IMR-90 (cell line): ENCODE measurements around the gene ADAMTS17. TPM values are rescaled to one million over a fixed set of nuclear protein-coding genes. Genes with fewer than 3 reads are reported as not detected.

ENCODE experiments used
- ATAC-seq: fragments of 200-7000 bp; cut with Tn5 transposase; 2 replicates; pipeline ENCODE4 v1.9.1; 2020; ENCODE audit warnings: low read depth, mild to moderate bottlenecking, moderate library complexity
- BruUV-seq: library from RNA; stranded (reverse); fragments of 400-500 nt; replicated peaks from 2 replicates; lab custom pipeline; 2021; lab: Mats Ljungman, UMichigan
- CTCF ChIA-PET: fragments of 300-600 bp; formaldehyde crosslinking; extraction: SDS; loops from one replicate; lab custom pipeline; 2021; ENCODE audit warnings: antibody characterized with exemption; lab: Yijun Ruan, JAX
- POLR2A ChIA-PET: fragments of 300-600 bp; sonication (Branson Sonifier 250); formaldehyde crosslinking; loops from one replicate; lab custom pipeline; 2022; ENCODE audit warnings: antibody characterized with exemption; ENCODE audit not compliant: unreplicated experiment; lab: Charles Lee
- DNase-seq: peaks from one replicate; pipeline ENCODE4 v3.0.0; 2013
- H2AFZ ChIP-seq: replicated peaks from 2 replicates; pipeline ENCODE3; 2013; ENCODE audit warnings: low read length, mild to moderate bottlenecking; ENCODE audit not compliant: poor library complexity
- H2AK5ac ChIP-seq: 2 replicates; pipeline ENCODE4 v1.6.1; 2013; ENCODE audit warnings: low read depth, low read length, inconsistent platforms
- H2AK9ac ChIP-seq: replicated peaks from 2 replicates; pipeline ENCODE3; 2013; ENCODE audit warnings: mild to moderate bottlenecking, low read depth, low read length, moderate library complexity; ENCODE audit not compliant: poor library complexity
- H2BK120ac ChIP-seq: 2 replicates; pipeline ENCODE4 v1.6.1; 2013; ENCODE audit warnings: low read depth, low read length, inconsistent platforms
- H2BK15ac ChIP-seq: 3 replicates; pipeline ENCODE4 v1.6.1; 2013; ENCODE audit warnings: low read depth, low read length, inconsistent platforms
- H2BK20ac ChIP-seq: 2 replicates; pipeline ENCODE4 v1.6.1; 2013; ENCODE audit warnings: low read depth, mild to moderate bottlenecking, inconsistent platforms, low read length, moderate library complexity
- H2BK5ac ChIP-seq: 2 replicates; pipeline ENCODE4 v1.6.1; 2013; ENCODE audit warnings: mild to moderate bottlenecking, low read depth, low read length, inconsistent platforms; ENCODE audit not compliant: poor library complexity, severe bottlenecking
- H3K14ac ChIP-seq: replicated peaks from 2 replicates; pipeline ENCODE4 v1.6.1; 2013; ENCODE audit warnings: low read depth, low read length, inconsistent platforms
- H3K18ac ChIP-seq: 2 replicates; pipeline ENCODE4 v1.6.1; 2013; ENCODE audit warnings: low read depth, low read length, control low read depth
- H3K23ac ChIP-seq: 2 replicates; pipeline ENCODE4 v1.6.1; 2013; ENCODE audit warnings: low read depth, low read length, inconsistent platforms
- H3K27ac ChIP-seq: 2 replicates; pipeline ENCODE4 v1.5.1; 2013; ENCODE audit warnings: mild to moderate bottlenecking, control low read depth, low read length; ENCODE audit not compliant: insufficient read depth
- H3K27me3 ChIP-seq: 2 replicates; pipeline ENCODE4 v1.6.1; 2013; ENCODE audit warnings: low read length; ENCODE audit not compliant: control insufficient read depth, insufficient read depth
- H3K36me3 ChIP-seq: 2 replicates; pipeline ENCODE4 v1.6.1; 2013; ENCODE audit warnings: low read length, mixed read lengths; ENCODE audit not compliant: control insufficient read depth, insufficient read depth
- H3K4ac ChIP-seq: 2 replicates; pipeline ENCODE4 v1.6.1; 2013; ENCODE audit warnings: low read depth, low read length, inconsistent platforms
- H3K4me1 ChIP-seq: 2 replicates; pipeline ENCODE4 v1.6.1; 2013; ENCODE audit warnings: low read length, mixed read lengths; ENCODE audit not compliant: control insufficient read depth, insufficient read depth
- H3K4me2 ChIP-seq: 2 replicates; pipeline ENCODE4 v1.6.1; 2013; ENCODE audit warnings: low read depth, mild to moderate bottlenecking, control low read depth, low read length, moderate library complexity
- H3K4me3 ChIP-seq: 2 replicates; pipeline ENCODE4 v1.5.1; 2013; ENCODE audit warnings: low read depth, mild to moderate bottlenecking, control low read depth, low read length, moderate library complexity; ENCODE audit not compliant: insufficient read depth
- H3K56ac ChIP-seq: 2 replicates; pipeline ENCODE4 v1.6.1; 2013; ENCODE audit warnings: low read length, inconsistent platforms; ENCODE audit not compliant: insufficient read depth; ENCODE audit errors: extremely low read depth
- H3K79me1 ChIP-seq, 2 experiments: 2 replicates each; pipeline ENCODE4 v1.6.1; 2013; ENCODE audit warnings: low read length in 2 of 2, inconsistent platforms in 1 of 2, low read depth in 1 of 2
- H3K9ac ChIP-seq: 2 replicates; pipeline ENCODE4 v1.6.1; 2013; ENCODE audit warnings: low read depth, low read length, control low read depth
- H3K9me1 ChIP-seq: 2 replicates; pipeline ENCODE4 v1.6.1; 2013; ENCODE audit warnings: low read length, inconsistent platforms; ENCODE audit not compliant: insufficient read depth
- H3K9me3 ChIP-seq: 2 replicates; pipeline ENCODE4 v1.6.1; 2013; ENCODE audit warnings: low read length; ENCODE audit not compliant: control insufficient read depth, insufficient read depth
- H4K20me1 ChIP-seq: 2 replicates; pipeline ENCODE4 v1.6.1; 2013; ENCODE audit warnings: low read length, inconsistent platforms; ENCODE audit not compliant: insufficient read depth
- H4K5ac ChIP-seq: 2 replicates; pipeline ENCODE4 v1.6.1; 2013; ENCODE audit warnings: mild to moderate bottlenecking, low read depth, low read length, control low read depth
- H4K8ac ChIP-seq, 2 experiments: 2 replicates each; pipeline ENCODE4 v1.6.1; 2013; ENCODE audit warnings: low read depth in 2 of 2, low read length in 2 of 2, control low read depth in 1 of 2, inconsistent platforms in 1 of 2
- H4K91ac ChIP-seq: 2 replicates; pipeline ENCODE4 v1.6.1; 2013; ENCODE audit warnings: low read depth, low read length, inconsistent platforms; ENCODE audit not compliant: insufficient read depth
- BHLHE40 ChIP-seq: fragments of 150-350 bp; IDR thresholded peaks from 2 replicates; pipeline ENCODE4 v1.6.1; 2016; ENCODE audit warnings: mild to moderate bottlenecking, low read depth, low read length
- CHD1 ChIP-seq: IDR thresholded peaks from 2 replicates; pipeline ENCODE4 v1.6.1; 2012; ENCODE audit warnings: low read depth, low read length, improper control_type of control experiment
- FOS ChIP-seq: fragments of 150-350 bp; IDR thresholded peaks from 2 replicates; pipeline ENCODE4 v1.6.1; 2016; ENCODE audit warnings: low read depth, low read length
- MAFK ChIP-seq: IDR thresholded peaks from 2 replicates; pipeline ENCODE4 v1.6.1; 2012; ENCODE audit warnings: low read depth, low read length, improper control_type of control experiment
- MAZ ChIP-seq: IDR thresholded peaks from 2 replicates; pipeline ENCODE4 v1.6.1; 2012; ENCODE audit warnings: low read depth, mild to moderate bottlenecking, low read length, improper control_type of control experiment, moderate library complexity, borderline replicate concordance
- MXI1 ChIP-seq: IDR thresholded peaks from 2 replicates; pipeline ENCODE4 v1.6.1; 2012; ENCODE audit warnings: low read depth, mild to moderate bottlenecking, low read length, moderate library complexity, borderline replicate concordance
- NFE2L2 ChIP-seq: fragments of 150-350 bp; IDR thresholded peaks from 2 replicates; pipeline ENCODE4 v1.6.1; 2016; ENCODE audit warnings: low read depth, mild to moderate bottlenecking, low read length
- POLR2A ChIP-seq: IDR thresholded peaks from 2 replicates; pipeline ENCODE4 v1.6.1; 2012; ENCODE audit warnings: mild to moderate bottlenecking, low read depth, low read length
- RAD21 ChIP-seq: IDR thresholded peaks from 2 replicates; pipeline ENCODE4 v1.6.1; 2012; ENCODE audit warnings: low read length, improper control_type of control experiment
- RFX5 ChIP-seq: IDR thresholded peaks from 2 replicates; pipeline ENCODE4 v1.8.0; 2012; ENCODE audit warnings: low read depth, mild to moderate bottlenecking, low read length, moderate library complexity
- SMC3 ChIP-seq: fragments of 150-350 bp; IDR thresholded peaks from 2 replicates; pipeline ENCODE4 v1.6.1; 2016; ENCODE audit warnings: low read depth, mild to moderate bottlenecking, antibody characterized with exemption, low read length, moderate library complexity
- WGBS, 2 experiments: methylation state at CpG; one replicate each; pipeline versions ENCODE4 v1.1.5 to v1.1.7; 2013; ENCODE audit warnings: missing lambda C conversion rate in 2 of 2; ENCODE audit not compliant: insufficient read length in 1 of 2; ENCODE audit errors: extremely low coverage in 2 of 2; 5-methylcytosine and 5-hydroxymethylcytosine counted together
- dilution Hi-C: fragments of 300-500 bp; cut with HindIII; formaldehyde crosslinking; loops from one replicate; pipeline ENCODE4 v1.14.3; 2018; ENCODE audit warnings: low sequenced_read_pairs; ENCODE audit not compliant: unreplicated experiment
- in situ Hi-C: fragments of 300-500 bp; cut with MboI; formaldehyde crosslinking; loops from 3 replicates; pipeline ENCODE4 v1.14.3; 2019; ENCODE audit warnings: low sequenced_read_pairs, inconsistent platforms, mixed read lengths
- intact Hi-C: fragments of 100-400 bp; cut with micrococcal nuclease; formaldehyde crosslinking; loops from 2 replicates; pipeline ENCODE4 v1.10.0; 2022
- polyA plus RNA-seq, 3 experiments: library from polyadenylated mRNA; depleted of rRNA; stranded (reverse); fragments of >200 nt; gene quantifications; 2 replicates each; pipeline ENCODE4 v1.2.3, GENCODE V29; 2012; ENCODE audit warnings: low replicate concordance in 1 of 3
- total RNA-seq: library from RNA; depleted of rRNA; stranded (reverse); fragments of >200 nt; gene quantifications from 2 replicates; pipeline ENCODE4 v1.2.3, GENCODE V29; 2012
- TF ChIP-seq, protein P1 (sequence below): fragments of 150-350 bp; IDR thresholded peaks from 2 replicates; pipeline ENCODE4 v1.6.1; 2017; ENCODE audit warnings: mild to moderate bottlenecking, antibody characterized with exemption, low read length, low read depth
- TF ChIP-seq, protein P2 (sequence below): conservative IDR thresholded peaks from 2 replicates; pipeline ENCODE4 v1.5.1; 2012; ENCODE audit warnings: mild to moderate bottlenecking, low read depth, low read length, improper control_type of control experiment
- TF ChIP-seq, protein P3 (sequence below): fragments of 150-350 bp; IDR thresholded peaks from 2 replicates; pipeline ENCODE4 v1.6.1; 2016; ENCODE audit warnings: low read depth, mild to moderate bottlenecking, low read length, moderate library complexity, borderline replicate concordance

ADAMTS17 gene
- total and polyA plus RNA-seq, 2 of the 4 experiments (the other 2 are of a cell fraction): 0.03 TPM; not detected in 1

DNA sequence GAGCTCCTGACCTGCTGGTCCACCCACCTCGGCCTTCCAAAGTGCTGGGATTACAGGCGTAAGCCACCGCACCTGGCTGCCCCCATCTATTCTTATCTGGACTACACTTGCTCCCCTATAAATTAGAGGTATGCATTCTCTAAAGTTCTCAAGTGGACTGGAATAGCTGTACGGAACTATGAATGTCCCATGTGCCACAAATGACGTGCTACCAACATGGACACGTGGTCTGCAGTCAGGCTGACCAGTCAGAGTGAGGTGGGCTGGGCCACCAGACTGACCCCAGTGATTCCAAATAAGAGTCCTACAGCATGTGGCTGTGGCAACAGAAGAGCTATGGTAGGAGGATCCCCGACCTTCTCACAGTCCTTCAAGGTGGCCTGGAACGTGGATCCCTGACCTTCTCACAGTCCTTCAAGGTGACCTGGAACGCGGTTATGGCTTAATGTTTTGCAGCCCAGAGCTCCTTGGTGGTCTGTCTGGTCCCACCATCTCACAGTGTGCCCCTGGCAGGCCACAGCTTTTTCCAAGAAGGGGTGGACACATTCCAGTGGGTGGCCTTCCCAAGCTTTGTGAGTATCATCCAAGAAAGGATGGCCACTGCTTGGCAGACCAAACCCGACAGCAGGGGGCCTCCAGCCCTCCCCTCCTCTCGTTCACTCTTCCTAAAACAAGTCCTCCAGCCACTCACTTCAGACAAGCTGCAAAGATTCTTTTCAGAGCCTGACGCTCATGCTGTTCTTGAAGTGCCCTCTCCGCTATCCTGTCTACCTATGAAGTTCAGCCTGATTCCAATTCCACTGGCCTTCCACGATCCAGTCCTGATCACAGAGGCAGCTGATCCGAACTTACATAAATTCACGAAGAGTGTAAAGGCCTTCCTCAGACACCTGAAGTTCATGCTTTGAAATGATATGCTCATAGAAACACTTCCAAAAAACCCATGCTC lies 4.4 kb downstream of the ADAMTS17 start:
- POLR2A ChIA-PET: no interaction called here
- no peaks in the 10 kb centered on the region for H4K20me1 ChIP-seq
- no peak overlapping the region for H2AK9ac ChIP-seq
- H3K14ac ChIP-seq: no peak overlapping the region
- WGBS, 2 experiments: 68% methylated on average over 6 of the region's 17 CpGs; no CpG with 5 or more reads in 1 of the 2 experiments
- H2BK20ac ChIP-seq: no peak overlapping the region
- no peak overlapping the region for H2BK120ac ChIP-seq
- no peak overlapping the region for H3K9ac ChIP-seq
- H3K27me3 ChIP-seq: peaks cover 5% of the 10 kb centered on the region
- H3K4ac ChIP-seq: no peak overlapping the region
- no peak overlapping the region for H2BK15ac ChIP-seq
- in situ Hi-C loops (no loop called here), intact Hi-C loops (no loop called here), dilution Hi-C loops (no loop called here)
- no peak overlapping the region for H2AK5ac ChIP-seq
- H3K27ac ChIP-seq: no peak overlapping the region
- no peak overlapping the region for H3K18ac ChIP-seq
- H3K4me3 ChIP-seq: no peak overlapping the region
- no peaks in the 10 kb centered on the region for H3K79me1 ChIP-seq
- no peak overlapping the region for H3K56ac ChIP-seq
- H2BK5ac ChIP-seq: no peak overlapping the region
- no peak overlapping the region for H4K5ac ChIP-seq
- CTCF ChIA-PET: no interaction called here
- no peak overlapping the region for H4K8ac ChIP-seq
- no TSS peak for BruUV-seq
- no peak overlapping the region for H3K4me2 ChIP-seq
- ATAC-seq: no peak
- H3K9me1 ChIP-seq: no peaks in the 10 kb centered on the region
- H4K91ac ChIP-seq: no peak overlapping the region
- H3K36me3 ChIP-seq: no peaks in the 10 kb centered on the region
- H3K23ac ChIP-seq: no peak overlapping the region
- H3K9me3 ChIP-seq: peaks cover 3% of the 10 kb centered on the region; the same call in 1 of the 2 replicates
- H2AFZ ChIP-seq: no peak overlapping the region
- no peaks in the 10 kb centered on the region for H3K4me1 ChIP-seq
- DNase-seq: no peak
- TF ChIP-seq CHD1 (no peak), NFE2L2 (no peak), POLR2A (no peak), BHLHE40 (no peak), RAD21 (no peak), MAFK (no peak), MXI1 (no peak), RFX5 (no peak), FOS (no peak), MAZ (no peak), SMC3 (no peak)
- TF ChIP-seq, protein P1, sequence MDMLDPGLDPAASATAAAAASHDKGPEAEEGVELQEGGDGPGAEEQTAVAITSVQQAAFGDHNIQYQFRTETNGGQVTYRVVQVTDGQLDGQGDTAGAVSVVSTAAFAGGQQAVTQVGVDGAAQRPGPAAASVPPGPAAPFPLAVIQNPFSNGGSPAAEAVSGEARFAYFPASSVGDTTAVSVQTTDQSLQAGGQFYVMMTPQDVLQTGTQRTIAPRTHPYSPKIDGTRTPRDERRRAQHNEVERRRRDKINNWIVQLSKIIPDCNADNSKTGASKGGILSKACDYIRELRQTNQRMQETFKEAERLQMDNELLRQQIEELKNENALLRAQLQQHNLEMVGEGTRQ: no peak
- TF ChIP-seq, protein P2, sequence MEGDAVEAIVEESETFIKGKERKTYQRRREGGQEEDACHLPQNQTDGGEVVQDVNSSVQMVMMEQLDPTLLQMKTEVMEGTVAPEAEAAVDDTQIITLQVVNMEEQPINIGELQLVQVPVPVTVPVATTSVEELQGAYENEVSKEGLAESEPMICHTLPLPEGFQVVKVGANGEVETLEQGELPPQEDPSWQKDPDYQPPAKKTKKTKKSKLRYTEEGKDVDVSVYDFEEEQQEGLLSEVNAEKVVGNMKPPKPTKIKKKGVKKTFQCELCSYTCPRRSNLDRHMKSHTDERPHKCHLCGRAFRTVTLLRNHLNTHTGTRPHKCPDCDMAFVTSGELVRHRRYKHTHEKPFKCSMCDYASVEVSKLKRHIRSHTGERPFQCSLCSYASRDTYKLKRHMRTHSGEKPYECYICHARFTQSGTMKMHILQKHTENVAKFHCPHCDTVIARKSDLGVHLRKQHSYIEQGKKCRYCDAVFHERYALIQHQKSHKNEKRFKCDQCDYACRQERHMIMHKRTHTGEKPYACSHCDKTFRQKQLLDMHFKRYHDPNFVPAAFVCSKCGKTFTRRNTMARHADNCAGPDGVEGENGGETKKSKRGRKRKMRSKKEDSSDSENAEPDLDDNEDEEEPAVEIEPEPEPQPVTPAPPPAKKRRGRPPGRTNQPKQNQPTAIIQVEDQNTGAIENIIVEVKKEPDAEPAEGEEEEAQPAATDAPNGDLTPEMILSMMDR: no peak
- TF ChIP-seq, protein P3, sequence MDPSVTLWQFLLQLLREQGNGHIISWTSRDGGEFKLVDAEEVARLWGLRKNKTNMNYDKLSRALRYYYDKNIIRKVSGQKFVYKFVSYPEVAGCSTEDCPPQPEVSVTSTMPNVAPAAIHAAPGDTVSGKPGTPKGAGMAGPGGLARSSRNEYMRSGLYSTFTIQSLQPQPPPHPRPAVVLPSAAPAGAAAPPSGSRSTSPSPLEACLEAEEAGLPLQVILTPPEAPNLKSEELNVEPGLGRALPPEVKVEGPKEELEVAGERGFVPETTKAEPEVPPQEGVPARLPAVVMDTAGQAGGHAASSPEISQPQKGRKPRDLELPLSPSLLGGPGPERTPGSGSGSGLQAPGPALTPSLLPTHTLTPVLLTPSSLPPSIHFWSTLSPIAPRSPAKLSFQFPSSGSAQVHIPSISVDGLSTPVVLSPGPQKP: no peak
